DND-41 (cell line): ENCODE data around the gene TMX3.

Source experiments
- ATAC-seq: fragments of 200-7000 bp; cut with Tn5 transposase; 3 replicates; pipeline ENCODE4 v1.9.1; 2021; ENCODE audit warnings: low read depth; ENCODE audit not compliant: insufficient read depth
- DNase-seq: peaks from one replicate; pipeline ENCODE4 v3.0.0-alpha.2; 2020
- H2AFZ ChIP-seq: 2 replicates; pipeline ENCODE4 v1.6.0; 2012; ENCODE audit warnings: low read depth, low read length
- H3K27ac ChIP-seq: 2 replicates; pipeline ENCODE4 v1.5.1; 2012; ENCODE audit warnings: low read length, inconsistent platforms
- H3K27me3 ChIP-seq: fragments of 200-600 bp; sonication (generic); 2 replicates; pipeline ENCODE4 v1.6.0; 2012; ENCODE audit warnings: low read length, mild to moderate bottlenecking, inconsistent platforms; ENCODE audit not compliant: insufficient read depth, poor library complexity
- H3K36me3 ChIP-seq: 2 replicates; pipeline ENCODE4 v1.5.1; 2012; ENCODE audit warnings: low read length, inconsistent platforms; ENCODE audit not compliant: insufficient read depth
- H3K4me1 ChIP-seq: 2 replicates; pipeline ENCODE4 v1.5.1; 2012; ENCODE audit warnings: mild to moderate bottlenecking, low read length; ENCODE audit not compliant: insufficient read depth
- H3K4me2 ChIP-seq: 2 replicates; pipeline ENCODE4 v1.6.0; 2012; ENCODE audit warnings: mild to moderate bottlenecking, moderate library complexity, low read length, inconsistent platforms; ENCODE audit not compliant: insufficient read depth
- H3K4me3 ChIP-seq, 2 experiments: fragments of 200-600 bp in 1 of 2; shearing (Covaris generic) in 1 of 2; 2 replicates each; pipeline ENCODE4 v1.5.1; 2012 to 2016; ENCODE audit warnings: inconsistent platforms in 2 of 2, low read length in 2 of 2, mild to moderate bottlenecking in 2 of 2, low read depth in 1 of 2, moderate library complexity in 1 of 2
- H3K79me2 ChIP-seq: 2 replicates; pipeline ENCODE4 v1.6.0; 2012; ENCODE audit warnings: low read length, inconsistent platforms; ENCODE audit not compliant: insufficient read depth
- H3K9ac ChIP-seq: 2 replicates; pipeline ENCODE4 v1.6.0; 2012; ENCODE audit warnings: low read depth, mild to moderate bottlenecking, inconsistent platforms, low read length, moderate library complexity
- H3K9me3 ChIP-seq: 2 replicates; pipeline ENCODE4 v1.5.1; 2012; ENCODE audit warnings: low read length, moderate library complexity, mild to moderate bottlenecking, inconsistent platforms; ENCODE audit not compliant: insufficient read depth, severe bottlenecking
- H4K20me1 ChIP-seq: 2 replicates; pipeline ENCODE4 v1.6.0; 2012; ENCODE audit warnings: low read length; ENCODE audit not compliant: insufficient read depth
- EZH2 ChIP-seq: IDR thresholded peaks from 3 replicates; pipeline ENCODE4 v1.6.1; 2012; ENCODE audit warnings: borderline replicate concordance, low read depth, mild to moderate bottlenecking, moderate library complexity, low read length, inconsistent platforms; ENCODE audit not compliant: severe bottlenecking
- TF ChIP-seq, protein P1 (sequence below): IDR thresholded peaks from 2 replicates; pipeline ENCODE4 v1.5.1; 2012; ENCODE audit warnings: borderline replicate concordance, low read length, moderate library complexity, mild to moderate bottlenecking; ENCODE audit not compliant: poor library complexity, severe bottlenecking; ENCODE audit errors: extremely low read depth

Gene TMX3

DNA sequence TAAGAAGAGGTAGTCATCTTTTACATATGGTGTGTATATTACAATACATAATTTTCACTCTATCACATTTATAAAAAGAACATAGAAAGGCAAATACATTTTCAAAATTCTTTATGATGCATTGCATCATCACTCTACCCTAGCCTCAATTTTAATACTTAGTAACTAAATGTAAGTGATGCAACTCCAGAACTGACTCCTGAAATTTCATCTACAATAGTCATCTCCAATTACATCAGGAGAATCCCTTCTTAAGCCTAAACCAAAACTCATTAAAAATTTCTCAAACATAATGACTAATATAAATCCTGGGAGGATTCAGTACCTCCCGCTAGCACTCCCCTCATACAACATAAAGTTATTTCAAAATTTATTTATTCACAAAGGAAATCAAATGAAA is 15.9 kb downstream of the TMX3 start:
- Histone ChIP-seq H3K4me2 (no peak overlapping the region), H3K27ac (no peak overlapping the region), H3K79me2 (peaks cover 44% of the 10 kb centered on the region), H3K9me3 (no peaks in the 10 kb centered on the region), H3K4me1 (no peaks in the 10 kb centered on the region), H3K36me3 (peaks cover 63% of the 10 kb centered on the region), H3K9ac (no peak overlapping the region), H3K4me3 (no peak overlapping the region), H4K20me1 (no peaks in the 10 kb centered on the region; the same call in 1 of the 2 replicates), H3K27me3 (no peaks in the 10 kb centered on the region), H2AFZ (no peak overlapping the region)
- DNase-seq (no peak), ATAC-seq (no peak)
- TF ChIP-seq, protein P1, sequence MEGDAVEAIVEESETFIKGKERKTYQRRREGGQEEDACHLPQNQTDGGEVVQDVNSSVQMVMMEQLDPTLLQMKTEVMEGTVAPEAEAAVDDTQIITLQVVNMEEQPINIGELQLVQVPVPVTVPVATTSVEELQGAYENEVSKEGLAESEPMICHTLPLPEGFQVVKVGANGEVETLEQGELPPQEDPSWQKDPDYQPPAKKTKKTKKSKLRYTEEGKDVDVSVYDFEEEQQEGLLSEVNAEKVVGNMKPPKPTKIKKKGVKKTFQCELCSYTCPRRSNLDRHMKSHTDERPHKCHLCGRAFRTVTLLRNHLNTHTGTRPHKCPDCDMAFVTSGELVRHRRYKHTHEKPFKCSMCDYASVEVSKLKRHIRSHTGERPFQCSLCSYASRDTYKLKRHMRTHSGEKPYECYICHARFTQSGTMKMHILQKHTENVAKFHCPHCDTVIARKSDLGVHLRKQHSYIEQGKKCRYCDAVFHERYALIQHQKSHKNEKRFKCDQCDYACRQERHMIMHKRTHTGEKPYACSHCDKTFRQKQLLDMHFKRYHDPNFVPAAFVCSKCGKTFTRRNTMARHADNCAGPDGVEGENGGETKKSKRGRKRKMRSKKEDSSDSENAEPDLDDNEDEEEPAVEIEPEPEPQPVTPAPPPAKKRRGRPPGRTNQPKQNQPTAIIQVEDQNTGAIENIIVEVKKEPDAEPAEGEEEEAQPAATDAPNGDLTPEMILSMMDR, result no peak
- TF ChIP-seq EZH2, result no peak

DNA sequence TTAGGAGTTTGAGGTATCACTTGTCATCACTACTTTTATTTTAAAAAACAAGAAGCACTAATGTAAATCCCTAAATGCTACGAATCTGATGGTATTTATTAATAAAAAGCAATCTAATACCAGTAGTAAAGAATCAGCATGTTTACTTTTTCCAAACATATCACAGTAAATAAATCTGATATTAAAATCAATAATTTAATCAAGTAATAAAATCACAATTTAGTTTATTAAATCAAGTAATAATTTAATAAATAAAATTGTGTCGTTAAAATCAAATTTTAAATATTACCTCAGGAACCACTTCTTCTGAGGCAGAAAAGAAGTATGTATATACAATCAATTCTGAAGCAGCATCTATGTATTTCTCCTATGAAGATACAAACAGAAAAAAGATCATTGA is 18.0 kb downstream of the TMX3 start:
- Histone ChIP-seq H3K4me2 (no peak overlapping the region), H3K27me3 (no peaks in the 10 kb centered on the region), H3K36me3 (peaks cover 63% of the 10 kb centered on the region), H4K20me1 (no peaks in the 10 kb centered on the region; the same call in 1 of the 2 replicates), H3K4me1 (no peaks in the 10 kb centered on the region), H3K9me3 (no peaks in the 10 kb centered on the region), H3K9ac (no peak overlapping the region), H3K27ac (no peak overlapping the region), H2AFZ (no peak overlapping the region), H3K4me3 (no peak overlapping the region), H3K79me2 (peaks cover 27% of the 10 kb centered on the region)
- DNase-seq (no peak), ATAC-seq (no peak)
- TF ChIP-seq, protein P1, result no peak
- TF ChIP-seq EZH2, result no peak

DNA sequence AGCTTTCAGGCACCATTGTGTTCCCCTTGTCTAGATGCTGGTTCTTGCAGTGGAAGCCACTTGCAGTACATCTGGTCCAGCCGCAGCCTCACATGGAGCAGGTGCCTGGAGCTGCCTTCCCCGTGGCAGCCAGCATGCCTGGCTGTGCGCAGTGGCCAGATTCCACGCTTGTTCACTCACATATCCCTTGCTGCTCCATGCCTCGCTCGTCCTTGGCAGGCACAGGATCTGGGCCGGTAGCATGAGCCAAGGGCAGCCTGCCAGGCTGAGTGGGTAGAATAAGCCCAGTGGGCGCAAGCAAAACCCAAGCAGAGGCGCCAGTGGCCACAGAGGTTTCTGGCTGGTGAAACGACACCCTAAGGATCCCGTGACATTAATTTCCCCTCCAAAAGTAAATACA is 20.6 kb downstream of the TMX3 start:
- Histone ChIP-seq H3K27me3 (no peaks in the 10 kb centered on the region), H3K9ac (no peak overlapping the region), H3K4me3 (no peak overlapping the region), H4K20me1 (no peaks in the 10 kb centered on the region; the same call in 1 of the 2 replicates), H3K79me2 (peaks cover 8% of the 10 kb centered on the region; the same call in 1 of the 2 replicates), H3K4me1 (no peaks in the 10 kb centered on the region), H2AFZ (no peak overlapping the region), H3K27ac (no peak overlapping the region), H3K4me2 (no peak overlapping the region), H3K36me3 (peaks cover 68% of the 10 kb centered on the region), H3K9me3 (no peaks in the 10 kb centered on the region)
- DNase-seq (no peak), ATAC-seq (no peak)
- TF ChIP-seq EZH2, result no peak
- TF ChIP-seq, protein P1, result no peak
